NCI-H446 (cell line): Measurements from ENCODE around the gene CAPN9.
"Not testable (repeated sequence)": the region's sequence is repeated elsewhere in the genome, so short reads cannot be mapped to it uniquely, and the experiment has no call there.

Experiments
- DNase-seq, 2 experiments: peaks; one replicate each; lab custom pipeline; 2025; lab: John Stamatoyannopoulos, UW

The CAPN9 gene

DNA sequence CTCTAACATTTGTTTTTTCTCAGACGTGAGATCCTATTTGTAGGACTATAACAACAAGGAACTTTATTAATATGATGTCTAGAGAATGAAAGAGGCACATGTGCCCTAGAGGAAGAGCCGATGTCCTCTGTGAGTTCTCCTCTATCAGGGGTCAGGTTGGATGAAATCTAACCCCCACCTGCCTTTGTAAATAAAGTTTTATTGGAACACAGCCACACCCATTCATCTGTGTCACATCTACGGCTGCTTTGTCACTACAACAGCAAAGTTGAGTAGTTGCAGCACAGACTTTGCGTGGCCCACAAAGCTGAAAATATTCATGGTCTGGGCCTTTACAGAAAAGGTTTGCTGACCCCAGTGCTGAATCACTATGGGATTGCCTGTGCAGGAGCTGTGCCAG, 571 bp upstream of the CAPN9 start:
- no peak for DNase-seq

DNA sequence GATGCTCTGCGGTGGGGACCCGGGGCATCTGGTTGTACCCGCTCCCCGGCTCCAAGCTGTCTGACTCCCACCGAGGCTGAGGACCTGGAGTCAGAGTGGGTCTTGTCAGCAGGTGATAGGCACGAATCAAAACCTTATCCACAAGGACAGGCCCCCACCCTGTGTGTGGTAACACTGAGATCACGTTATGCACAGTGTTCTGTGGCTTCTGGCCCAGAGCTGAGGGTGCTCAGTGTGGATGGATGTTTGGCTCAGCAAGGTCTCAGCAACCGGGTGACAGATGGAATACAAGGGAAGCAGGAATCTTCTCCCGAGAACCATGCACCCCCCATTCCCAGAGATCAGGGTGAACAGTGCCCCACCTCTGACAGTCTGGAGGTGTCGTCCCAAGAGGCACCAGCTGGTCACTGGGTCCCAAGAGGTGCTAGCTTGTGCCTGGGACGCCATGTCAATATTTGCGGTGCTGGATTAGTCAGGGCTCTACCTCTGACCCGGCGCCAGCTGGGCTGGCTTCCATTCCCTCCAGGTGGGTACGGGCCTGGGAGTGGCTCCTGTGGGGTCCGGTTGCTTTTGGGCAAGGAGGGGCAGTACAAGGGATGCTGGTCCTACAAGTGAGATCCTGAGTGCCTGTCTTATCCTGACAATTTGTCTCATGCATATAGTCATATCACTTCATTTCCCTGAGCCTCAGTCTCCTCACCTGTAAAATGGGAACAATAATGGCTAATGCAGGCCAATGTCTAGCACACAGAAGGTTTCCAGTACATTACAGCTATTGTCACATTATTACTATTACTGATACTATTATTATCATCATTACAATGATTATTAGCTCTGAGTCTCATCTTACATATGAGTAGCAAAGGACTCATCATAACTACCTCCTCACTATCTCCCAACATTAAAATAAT, 957 bp downstream of the CAPN9 start:
- DNase-seq, result no peak

DNA sequence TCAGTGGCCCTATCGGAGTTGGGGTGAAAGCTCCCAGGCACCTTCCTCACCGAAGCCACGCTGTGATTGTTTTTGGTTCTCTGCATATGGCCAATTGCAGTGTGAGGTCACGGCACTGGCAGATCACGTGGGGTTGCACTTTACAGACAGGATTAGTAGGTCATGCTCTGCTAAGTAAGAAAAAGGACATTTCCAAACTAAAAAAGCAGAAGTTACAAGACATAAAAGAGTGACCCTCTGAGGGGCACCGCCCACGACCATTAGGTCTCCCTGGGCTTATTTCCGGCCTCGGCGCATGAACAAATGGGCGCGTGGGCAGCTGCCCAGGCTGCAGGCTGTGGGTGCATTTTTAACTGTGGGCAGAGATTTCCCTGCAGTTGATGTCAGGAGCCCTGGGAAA, 2.0 kb downstream of the CAPN9 start:
- no peak for DNase-seq

DNA sequence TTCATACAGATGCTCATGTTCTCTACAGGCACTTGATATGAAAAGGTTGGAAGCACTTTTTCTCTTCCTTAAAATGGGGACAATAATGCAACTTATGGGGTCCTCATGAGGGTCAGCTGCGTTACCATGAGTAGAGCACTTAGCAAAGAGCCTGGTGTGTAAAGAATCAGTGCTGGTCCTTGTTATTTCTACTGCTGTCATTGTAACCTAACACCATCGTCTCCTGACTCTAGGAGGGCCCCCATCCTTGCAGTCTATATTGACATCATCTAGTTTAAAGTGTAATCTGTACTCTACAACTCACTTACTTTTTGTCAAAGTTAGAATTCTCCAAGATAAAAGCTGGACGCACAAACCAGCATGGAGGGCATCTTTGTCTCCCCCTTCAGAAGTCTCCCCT, 2.4 kb downstream of the CAPN9 start:
- DNase-seq, result no peak

DNA sequence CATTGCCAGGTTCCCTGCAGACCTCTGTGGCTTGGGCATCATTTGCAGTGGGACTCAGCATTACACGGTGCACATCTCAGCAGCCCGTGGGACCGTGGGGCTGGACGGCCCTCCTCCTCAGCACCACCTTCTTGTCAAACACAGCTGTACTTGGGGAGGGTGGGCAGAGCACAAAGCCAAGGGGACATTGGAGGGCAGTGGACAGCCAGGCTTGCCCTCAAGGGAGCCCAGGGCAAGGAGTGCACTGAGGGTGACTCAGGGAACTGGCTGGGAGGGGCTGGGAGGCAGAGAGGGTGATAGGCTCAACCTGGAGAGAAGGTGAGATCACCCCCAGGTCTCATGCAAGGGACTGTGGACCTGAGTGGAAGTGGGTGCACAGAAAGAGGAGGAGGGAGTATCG, 3.4 kb downstream of the CAPN9 start:
- no peak for DNase-seq

DNA sequence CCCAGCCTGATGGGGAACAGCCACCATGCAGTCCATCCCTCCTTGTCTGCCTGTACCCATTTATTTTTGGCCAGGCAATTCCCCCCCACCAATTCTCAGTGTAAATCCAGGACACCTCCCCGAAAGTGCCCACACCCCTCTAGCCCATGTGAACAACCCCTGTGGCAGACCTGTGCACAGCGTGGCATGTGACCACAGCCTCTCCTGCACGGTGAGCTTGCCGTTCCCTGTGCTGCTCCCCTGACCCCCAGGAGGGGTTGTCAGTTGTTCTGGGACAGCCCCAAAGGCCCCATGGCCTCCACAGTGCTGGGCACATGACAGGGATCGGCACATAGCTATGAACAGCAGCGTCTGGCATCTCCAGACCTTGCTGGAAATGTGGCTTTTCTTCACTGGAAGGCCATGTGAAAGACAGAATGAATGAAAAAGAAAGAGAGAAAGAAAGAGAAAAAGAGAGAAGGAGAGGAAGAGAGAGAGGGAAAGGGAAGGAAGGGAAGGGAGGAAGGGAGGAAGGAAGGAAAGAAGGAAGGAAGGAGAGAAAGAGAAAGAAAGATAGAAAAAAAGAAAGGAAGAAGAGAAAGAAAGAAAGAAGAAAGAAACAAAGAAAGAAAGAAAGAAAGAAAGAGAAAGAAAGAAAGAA, 3.9 kb downstream of the CAPN9 start:
- no peak for DNase-seq

DNA sequence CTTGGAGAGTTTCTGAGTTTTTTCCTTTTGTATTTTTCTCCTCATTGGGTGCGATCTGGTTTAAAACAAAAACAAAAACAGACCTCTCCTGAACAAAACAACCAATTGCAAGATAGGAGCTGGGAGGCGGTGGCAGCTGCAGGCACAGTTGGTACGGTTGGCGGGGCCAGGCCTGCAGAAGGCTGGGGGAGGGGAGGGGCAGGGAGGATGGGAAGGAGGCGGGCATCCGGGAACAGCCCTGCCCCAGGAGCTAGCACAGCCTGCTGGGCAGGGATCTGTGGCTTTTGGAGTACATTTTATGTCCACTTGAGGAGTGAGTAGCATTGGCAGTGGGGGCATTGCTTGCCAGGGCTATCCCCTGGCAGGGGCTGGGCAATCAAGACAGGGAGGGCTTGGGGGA, 5.2 kb downstream of the CAPN9 start:
- DNase-seq, result peak; percentile 40 to 82

DNA sequence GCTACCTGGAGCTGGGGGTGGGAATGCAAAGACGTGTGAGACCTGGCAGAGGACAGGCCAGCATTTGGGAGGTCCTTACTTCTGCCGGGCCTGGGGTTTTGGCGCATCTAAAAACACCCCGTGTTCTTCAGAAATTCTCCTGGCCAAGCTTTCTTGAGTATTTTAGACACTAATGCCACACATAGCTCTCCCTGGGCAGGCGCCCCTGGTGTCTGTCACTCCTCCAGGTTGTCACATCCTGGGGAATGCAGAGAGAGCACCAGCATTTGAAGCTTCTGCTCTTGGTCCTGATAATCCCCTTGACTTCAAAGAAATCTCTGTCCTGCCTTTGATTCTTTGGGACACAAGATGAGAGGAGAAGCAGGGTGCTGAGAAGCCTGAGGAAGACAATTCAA, 6.0 kb downstream of the CAPN9 start:
- DNase-seq, result no peak

DNA sequence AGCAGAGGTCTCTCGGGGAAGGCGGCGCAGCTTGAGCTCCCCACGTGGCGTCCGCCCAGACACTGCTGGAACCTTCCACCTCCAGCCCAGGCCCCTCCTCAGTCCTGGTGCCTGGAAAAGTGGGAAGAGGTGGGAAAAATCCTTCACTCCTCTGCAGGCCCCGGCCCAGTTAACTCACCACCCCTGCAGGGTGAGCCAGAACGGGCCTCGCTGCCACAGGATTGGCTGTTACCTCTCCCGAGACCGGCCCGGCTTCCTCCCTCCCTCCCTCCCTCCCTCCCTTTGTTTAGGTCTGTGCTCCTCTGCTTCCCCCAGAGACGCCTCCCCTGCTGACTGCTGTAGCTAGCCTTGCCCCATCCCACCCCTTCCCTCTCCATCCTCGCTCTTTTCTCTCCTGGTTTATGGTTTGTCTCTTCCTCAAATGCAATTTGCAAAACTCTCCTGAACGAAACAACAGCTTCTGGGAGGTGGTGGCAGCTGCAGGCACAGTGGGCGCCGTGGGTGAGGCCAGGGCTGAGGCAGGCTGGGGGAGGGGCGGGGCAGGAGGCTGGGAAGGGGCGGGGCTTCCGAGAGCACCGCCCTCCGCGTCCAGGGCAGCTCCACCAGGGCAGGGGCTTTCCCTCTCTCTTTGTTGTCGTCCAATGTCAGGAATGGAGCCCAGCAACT, 6.5 kb downstream of the CAPN9 start:
- DNase-seq, result no peak

DNA sequence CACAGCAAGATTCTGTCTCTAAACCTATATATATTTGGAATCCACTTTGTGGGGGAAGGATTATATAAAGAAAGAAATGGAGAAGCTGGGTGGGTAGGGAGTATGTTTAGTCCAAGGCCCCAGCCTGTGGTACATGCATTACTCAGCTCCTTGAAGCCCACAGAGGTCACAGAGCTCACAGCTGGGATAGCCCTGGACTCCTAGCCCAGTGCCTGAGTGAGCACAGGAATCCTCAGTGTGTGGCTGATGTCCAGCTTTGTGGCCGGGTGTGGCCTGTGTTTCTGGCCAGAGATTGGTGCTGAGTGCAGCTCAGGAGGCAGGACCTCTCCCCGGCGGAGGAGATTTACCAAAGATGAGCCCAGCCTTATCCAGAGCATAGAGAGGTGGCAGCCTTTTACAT, 7.6 kb downstream of the CAPN9 start:
- no peak for DNase-seq

DNA sequence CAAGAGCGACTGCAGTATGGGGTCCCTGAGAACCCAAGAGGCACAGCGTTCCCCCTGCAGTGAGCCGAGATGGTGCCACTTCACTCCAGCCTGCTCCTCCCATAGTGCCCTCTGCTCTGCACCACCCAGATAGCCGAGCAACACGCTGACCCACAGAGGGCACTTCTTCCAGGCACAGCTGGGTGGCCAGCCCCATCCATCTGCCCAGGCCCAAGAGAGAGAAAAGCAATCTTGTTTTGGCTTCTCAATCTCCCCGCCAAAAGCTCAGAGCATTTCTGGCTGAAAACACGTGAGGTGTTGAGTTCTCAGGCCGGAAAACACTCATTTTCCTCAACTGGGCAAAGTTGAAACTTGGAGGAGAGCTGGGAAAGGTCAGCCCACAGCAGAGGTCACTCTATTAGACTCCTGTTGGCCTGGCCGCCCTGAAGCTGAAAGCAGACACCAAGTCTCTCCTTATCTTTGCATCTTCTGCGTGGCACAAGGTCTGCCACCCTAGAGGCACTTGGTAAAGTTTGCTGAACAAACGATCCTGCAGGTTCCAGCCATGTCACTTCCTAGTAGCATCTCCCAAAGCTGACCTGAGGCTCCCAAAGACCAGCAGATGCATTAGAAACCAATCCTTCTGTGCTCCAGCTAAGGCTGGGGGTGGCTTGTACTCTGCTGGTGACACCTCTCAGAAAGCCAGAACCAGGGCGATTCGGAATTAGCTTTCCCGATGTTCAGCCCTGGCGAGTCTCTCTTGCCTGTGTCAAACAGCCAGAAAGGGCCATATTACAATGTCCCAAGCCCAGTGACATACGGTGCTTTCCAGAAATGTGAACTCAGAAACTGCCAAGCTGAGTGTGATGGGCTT, 10.9 kb downstream of the CAPN9 start:
- DNase-seq, result no peak

DNA sequence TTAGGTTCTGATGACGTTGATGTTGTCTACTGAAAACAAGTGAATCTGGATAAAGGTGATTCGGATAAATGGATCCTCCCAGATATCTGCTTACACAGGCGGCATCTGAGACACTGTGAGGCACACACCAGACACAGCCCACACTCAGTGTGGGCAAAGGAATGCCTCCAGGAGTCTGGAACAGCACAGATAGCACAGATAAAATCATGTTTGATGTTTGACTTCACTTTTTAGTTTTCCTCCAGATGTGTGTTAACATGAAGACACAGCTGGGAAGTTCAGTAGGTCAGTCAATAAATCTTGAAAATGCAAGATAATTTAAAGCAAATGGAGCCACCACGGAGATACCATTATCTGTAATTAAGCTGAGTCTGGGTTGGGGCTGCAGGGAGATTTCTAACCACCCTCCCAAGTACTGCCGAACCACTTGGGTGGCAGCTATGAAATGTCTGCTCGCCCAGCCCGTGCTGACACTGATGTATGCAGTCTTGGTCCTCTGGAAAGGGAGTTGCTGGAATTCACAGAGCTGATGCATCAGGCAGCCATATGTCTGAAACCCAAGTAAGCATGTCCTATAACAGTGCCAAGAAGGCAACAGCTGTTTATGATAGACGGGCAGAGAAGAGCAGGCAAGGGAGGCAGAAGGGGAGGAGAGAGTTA, 11.7 kb downstream of the CAPN9 start:
- DNase-seq, result peak; percentile 56 to 87

DNA sequence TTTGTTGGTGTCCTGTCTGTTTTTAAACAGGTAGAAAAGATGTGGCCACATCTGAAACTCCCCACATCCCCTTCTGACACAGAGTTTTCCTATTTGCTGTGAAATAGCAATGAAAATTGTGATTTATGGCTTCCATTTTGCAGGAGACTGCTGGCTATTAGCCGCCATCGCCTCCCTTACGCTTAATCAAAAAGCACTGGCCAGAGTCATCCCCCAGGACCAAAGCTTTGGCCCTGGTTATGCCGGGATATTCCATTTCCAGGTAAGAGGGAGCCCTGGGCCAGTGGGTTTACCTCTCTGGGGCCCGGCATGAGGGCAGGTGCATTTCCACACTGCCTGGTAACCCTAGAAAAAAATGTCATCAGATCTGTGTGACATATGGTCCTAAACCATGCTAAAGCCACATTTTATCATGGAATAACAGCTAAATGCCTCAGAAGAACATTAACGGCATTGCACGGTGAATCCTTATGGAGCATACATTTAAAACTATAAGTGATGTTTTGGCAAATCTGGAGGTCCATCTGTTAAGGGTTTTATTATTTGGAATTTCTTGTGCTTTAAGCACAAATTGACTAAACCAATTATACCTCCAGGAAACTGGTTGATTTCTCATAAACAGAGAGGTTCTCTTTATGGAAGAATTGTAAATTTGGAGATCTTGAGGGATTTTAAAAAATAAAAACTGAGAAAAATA, 12.3 kb downstream of the CAPN9 start:
- peak in 1 of 2 experiments; percentile 37 for DNase-seq

DNA sequence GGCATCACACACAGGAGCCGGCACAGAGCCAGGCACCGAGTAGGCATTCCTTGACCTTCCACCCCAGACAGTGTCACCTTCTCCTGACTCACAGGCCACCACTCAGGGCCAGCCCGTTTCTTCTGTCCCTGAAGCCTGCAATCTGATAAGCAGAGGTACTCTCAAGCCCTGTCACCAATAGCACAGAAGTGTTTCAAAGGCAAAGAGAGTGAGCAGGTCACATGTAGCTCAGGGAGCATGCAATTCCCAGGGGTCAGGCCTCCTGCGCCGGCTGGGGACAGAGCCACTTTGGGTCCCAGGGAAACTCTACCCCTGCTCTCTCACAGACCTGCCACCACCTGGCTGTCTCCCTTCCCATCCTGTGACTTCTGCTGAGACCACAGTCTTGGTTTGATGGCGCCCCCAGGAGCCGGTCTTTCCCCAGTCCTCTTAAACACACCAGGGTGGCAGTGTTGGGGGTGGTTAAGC, 13.2 kb downstream of the CAPN9 start:
- no peak for DNase-seq

DNA sequence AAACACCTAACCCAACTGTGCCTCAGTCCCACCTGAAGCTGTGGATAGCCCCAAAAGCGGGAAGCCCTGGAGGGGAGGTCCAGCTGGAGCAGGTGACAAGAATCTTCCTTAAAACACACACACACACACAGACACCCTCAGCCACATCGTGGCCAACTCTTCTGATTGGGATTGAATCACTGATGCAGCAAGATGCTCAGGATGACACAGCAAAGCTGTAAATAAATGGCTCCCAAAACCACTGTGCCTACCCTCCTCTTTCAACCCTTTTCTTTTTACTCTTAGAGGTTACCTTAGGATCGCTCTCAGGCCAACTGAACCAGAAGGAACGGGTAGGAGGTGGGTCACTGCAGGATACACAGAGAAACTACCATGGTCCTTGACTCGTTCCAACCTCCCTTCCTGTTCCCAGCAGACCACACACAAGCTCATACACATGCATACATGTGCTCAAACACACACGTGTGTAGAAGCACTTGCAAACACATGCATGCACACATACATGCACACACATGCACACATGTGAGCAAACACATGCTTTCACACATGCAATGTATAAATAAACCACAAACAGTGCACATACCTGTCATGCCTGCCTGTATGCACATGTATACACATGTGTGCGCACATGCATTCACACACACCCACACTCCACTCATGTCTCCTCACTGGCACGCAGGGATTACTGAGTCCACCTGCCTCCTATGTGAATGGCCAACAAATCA, 14.4 kb downstream of the CAPN9 start:
- no peak for DNase-seq

DNA sequence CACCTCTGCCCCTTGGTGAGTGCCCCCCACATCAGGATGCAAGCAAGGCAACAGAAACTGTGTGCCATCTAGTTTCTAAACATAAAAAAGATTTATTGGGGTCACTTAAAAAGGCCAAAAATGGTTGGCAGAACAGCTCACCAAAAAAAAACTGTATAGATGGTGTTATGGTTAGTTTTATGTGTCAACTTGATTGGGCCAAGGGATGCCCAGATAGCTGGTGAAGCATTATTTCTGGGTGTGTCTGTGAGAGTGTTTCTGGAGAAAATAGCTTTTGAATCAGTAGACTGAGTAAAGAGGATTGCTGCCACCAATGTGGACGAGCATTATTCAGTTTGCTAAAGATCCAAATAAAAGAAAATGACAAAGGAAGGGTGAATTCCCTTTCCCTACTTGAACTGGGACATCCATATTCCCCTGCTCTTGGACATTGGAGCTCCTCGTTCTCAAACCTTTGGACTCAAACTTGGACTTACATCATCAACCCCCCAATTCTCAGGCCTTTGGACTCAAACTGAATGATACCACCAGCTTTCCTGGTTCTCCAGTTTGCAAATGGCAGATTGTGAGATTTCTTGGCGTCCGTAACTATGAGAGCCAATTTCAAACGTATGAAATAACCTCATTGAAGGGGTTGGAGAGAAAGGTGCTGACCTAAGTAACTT, 16.9 kb downstream of the CAPN9 start:
- no peak for DNase-seq

DNA sequence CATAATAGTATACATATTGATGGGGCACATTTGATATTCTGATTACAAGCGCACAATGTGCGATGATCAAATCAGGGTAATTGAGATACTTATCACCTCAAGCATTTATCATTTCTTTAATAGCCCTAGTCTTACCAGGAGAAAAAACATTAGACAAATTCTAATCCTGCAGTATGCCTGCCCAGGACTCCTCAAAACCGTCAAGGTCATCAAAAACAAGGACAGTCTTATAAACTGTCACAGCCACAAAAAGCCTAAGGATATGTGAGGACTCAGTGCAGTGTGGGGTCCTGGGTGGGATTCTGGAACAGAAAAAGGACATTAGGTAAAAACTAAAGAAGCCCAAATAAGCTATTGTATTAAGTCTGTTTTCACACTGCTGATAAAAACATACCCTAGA, 19.1 kb downstream of the CAPN9 start:
- no peak for DNase-seq

DNA sequence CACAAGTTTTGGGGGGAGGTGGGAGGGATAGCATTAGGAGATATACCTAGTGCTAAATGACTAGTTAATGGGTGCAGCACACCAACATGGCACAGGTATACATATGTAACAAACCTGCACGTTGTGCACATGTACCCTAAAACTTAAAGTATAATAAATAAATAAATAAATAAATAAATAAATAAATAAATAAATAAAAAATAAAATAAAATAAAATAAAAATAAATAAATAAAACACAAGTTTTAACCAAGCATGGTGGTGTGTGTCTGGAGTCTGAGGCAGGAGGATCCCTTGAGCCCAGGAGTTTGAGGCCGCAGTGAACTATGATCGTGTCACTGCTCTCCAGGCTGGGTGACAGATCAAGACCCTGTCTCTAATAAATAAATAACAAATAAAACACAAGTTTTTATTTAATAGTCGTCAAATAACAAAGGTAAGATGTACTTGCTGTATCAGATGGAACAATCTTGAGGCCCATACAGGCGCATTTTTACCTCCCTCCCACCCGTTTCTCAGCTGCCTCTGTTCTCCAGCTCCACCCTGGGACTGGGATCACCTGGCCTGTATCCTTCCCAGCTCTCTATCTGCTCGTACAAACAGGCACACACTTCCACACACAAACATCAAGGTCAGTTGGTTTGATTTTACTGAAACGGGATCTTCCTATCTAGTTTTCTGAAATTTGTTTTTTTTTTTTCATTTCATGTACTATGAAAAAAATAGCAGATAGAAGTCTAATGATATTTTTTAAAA, 20.8 kb downstream of the CAPN9 start:
- DNase-seq, result not testable (repeated sequence)
